Activated B cell treated with CpG ODN at 0.5 μM for 24 hours (primary cell): ENCODE measurements around the gene PDYN. TPM values are rescaled to one million over a fixed set of nuclear protein-coding genes. Genes with fewer than 3 reads are reported as not detected.

Experiments
- ATAC-seq: fragments of 200-7000 bp; cut with Tn5 transposase; one replicate; pipeline ENCODE4 v1.10.0; 2021; ENCODE audit warnings: low read depth, mild to moderate bottlenecking, moderate library complexity
- CTCF ChIA-PET: fragments of 350-600 bp; sonication (Branson Sonifier 250); formaldehyde crosslinking; loops from one replicate; lab custom pipeline; 2021; ENCODE audit warnings: antibody characterized with exemption; lab: Charles Lee
- POLR2A ChIA-PET: fragments of 350-600 bp; sonication (Branson Sonifier 250); formaldehyde crosslinking; loops from one replicate; lab custom pipeline; 2021; ENCODE audit warnings: antibody characterized with exemption; lab: Charles Lee
- DNase-seq: peaks from one replicate; pipeline ENCODE4 v3.0.0; 2022
- H3K27ac Mint-ChIP-seq: one replicate; pipeline ENCODE4 v1.8.0; 2020; ENCODE audit warnings: mixed read lengths
- H3K27me3 Mint-ChIP-seq: one replicate; pipeline ENCODE4 v1.8.0; 2021; ENCODE audit warnings: mixed read lengths
- H3K36me3 Mint-ChIP-seq: one replicate; pipeline ENCODE4 v1.8.0; 2021; ENCODE audit warnings: low read depth, mixed read lengths
- H3K4me1 Mint-ChIP-seq: one replicate; pipeline ENCODE4 v1.8.0; 2021; ENCODE audit warnings: mixed read lengths
- H3K4me3 Mint-ChIP-seq: one replicate; pipeline ENCODE4 v1.8.0; 2020; ENCODE audit warnings: mild to moderate bottlenecking, mixed read lengths
- H3K9me3 Mint-ChIP-seq: one replicate; pipeline ENCODE4 v1.8.0; 2020; ENCODE audit warnings: mixed read lengths
- intact Hi-C: fragments of 100-400 bp; cut with micrococcal nuclease; formaldehyde crosslinking; loops from one replicate; pipeline ENCODE4 v1.15.1; 2024
- total RNA-seq: library from RNA; stranded (reverse); gene quantifications from 2 replicates; pipeline ENCODE4 v1.2.3, GENCODE V29; 2022
- TF ChIP-seq, protein P1 (sequence below): fragments of 200-600 bp; IDR thresholded peaks from one replicate; pipeline ENCODE4 v1.8.0; 2022; ENCODE audit warnings: antibody characterized with exemption, mild to moderate bottlenecking

PDYN gene
- total RNA-seq, 1 donor from 2014 or later, result not detected

DNA sequence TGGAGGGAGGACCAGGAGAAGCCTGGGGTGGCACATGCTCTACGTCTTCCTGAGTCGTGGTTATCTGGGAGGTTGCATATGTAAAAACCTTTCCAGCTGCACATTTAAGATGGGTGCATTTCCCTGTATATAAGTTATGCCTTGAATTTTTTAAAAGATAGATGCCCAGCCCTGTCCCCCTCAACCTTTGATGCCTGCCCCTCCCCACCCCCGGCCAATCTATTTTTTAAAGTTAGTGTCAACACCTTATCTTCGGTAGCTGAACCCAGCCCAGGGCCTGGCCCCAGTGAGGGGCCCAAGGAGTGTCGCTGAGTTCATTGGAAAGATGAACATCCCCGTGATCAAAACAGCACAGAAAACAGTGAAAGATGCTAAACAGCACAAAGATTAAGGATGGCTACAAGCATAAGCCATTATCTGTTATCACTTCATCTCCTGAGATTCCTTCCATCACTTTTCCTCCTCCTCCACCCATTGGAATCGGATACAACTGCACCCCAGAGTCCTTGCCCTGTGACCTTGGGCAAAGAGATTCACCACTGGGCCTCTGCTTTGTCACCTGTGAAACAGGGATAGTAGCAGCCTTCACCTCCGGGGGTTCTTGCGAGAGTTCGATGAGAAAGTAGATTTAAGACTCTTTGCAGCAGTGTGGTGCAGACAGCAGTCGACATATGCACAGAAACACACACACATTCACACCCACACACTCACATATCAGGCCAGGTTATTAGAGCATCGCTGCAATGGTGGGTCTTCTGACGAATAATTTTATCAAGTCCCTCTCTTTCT lies 51.2 kb downstream of the PDYN start:
- ChIA-PET POLR2A (no interaction called here), CTCF (no interaction called here)
- peaks cover 5% of the 10 kb centered on the region for H3K36me3 Mint-ChIP-seq
- H3K9me3 Mint-ChIP-seq, result no peaks in the 10 kb centered on the region
- DNase-seq (no peak), ATAC-seq (no peak)
- H3K27ac Mint-ChIP-seq, result no peak overlapping the region
- intact Hi-C loops, result no loop called here
- no peak overlapping the region for H3K4me3 Mint-ChIP-seq
- H3K27me3 Mint-ChIP-seq, result peaks cover 7% of the 10 kb centered on the region
- H3K4me1 Mint-ChIP-seq, result peaks cover 13% of the 10 kb centered on the region
- TF ChIP-seq, protein P1, sequence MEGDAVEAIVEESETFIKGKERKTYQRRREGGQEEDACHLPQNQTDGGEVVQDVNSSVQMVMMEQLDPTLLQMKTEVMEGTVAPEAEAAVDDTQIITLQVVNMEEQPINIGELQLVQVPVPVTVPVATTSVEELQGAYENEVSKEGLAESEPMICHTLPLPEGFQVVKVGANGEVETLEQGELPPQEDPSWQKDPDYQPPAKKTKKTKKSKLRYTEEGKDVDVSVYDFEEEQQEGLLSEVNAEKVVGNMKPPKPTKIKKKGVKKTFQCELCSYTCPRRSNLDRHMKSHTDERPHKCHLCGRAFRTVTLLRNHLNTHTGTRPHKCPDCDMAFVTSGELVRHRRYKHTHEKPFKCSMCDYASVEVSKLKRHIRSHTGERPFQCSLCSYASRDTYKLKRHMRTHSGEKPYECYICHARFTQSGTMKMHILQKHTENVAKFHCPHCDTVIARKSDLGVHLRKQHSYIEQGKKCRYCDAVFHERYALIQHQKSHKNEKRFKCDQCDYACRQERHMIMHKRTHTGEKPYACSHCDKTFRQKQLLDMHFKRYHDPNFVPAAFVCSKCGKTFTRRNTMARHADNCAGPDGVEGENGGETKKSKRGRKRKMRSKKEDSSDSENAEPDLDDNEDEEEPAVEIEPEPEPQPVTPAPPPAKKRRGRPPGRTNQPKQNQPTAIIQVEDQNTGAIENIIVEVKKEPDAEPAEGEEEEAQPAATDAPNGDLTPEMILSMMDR, result no peak

DNA sequence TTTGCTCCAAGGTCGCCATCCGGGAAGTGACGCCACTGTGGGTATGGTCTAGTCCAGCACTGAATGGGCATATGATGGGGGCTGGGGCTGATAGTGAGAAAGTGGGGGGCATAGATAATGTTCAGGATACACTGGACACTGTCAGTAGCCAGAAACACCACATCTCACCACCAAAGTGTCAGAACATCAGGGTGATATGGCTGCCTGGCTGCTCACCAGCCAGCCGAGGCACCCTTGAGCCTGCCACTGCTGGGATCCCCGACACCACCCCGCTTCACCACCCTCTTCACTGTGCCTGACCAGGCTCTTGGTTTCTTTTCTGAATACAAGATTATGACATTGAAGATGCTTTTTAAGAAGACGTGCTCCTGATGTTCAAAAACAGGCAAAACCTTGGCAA lies 51.8 kb downstream of the PDYN start:
- Mint-ChIP-seq H3K27ac (no peak overlapping the region), H3K4me3 (no peak overlapping the region), H3K27me3 (peaks cover 6% of the 10 kb centered on the region), H3K36me3 (peaks cover 7% of the 10 kb centered on the region), H3K9me3 (no peaks in the 10 kb centered on the region), H3K4me1 (peaks cover 9% of the 10 kb centered on the region)
- no peak for DNase-seq
- CTCF ChIA-PET, result no interaction called here
- POLR2A ChIA-PET, result no interaction called here
- TF ChIP-seq, protein P1, result no peak
- ATAC-seq, result no peak
- intact Hi-C loops, result no loop called here

DNA sequence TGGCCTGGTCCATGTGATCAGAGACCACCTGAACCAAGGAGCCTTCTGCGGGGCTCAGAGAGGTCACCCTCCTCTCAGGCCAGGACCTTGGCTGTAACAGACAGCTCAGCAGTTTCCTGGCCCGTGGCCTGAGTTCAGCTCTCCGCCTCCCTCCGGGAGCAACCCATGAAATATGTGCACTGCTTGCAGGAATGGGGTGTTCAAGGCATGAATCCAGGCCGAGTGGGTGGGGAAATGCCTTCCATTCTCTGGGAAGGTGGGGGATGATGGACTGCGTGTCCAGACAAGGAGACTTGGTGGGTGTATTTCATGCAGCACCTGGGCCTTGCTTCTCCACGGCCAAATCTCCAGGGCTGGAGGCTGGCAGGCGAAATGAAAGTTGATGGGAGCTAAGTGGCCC lies 52.6 kb downstream of the PDYN start:
- ATAC-seq, result no peak
- TF ChIP-seq, protein P1, result no peak
- CTCF ChIA-PET, result interaction anchor here (1.0 kb wide), 1 partner anchor 139 kb away, joined by 3 read pairs; no protein-coding TSS in a partner anchor
- Mint-ChIP-seq H3K4me3 (no peak overlapping the region), H3K27ac (no peak overlapping the region), H3K4me1 (peaks cover 1% of the 10 kb centered on the region), H3K36me3 (peaks cover 11% of the 10 kb centered on the region), H3K9me3 (no peaks in the 10 kb centered on the region), H3K27me3 (peaks cover 6% of the 10 kb centered on the region)
- no peak for DNase-seq
- intact Hi-C loops, result no loop called here
- POLR2A ChIA-PET, result no interaction called here

DNA sequence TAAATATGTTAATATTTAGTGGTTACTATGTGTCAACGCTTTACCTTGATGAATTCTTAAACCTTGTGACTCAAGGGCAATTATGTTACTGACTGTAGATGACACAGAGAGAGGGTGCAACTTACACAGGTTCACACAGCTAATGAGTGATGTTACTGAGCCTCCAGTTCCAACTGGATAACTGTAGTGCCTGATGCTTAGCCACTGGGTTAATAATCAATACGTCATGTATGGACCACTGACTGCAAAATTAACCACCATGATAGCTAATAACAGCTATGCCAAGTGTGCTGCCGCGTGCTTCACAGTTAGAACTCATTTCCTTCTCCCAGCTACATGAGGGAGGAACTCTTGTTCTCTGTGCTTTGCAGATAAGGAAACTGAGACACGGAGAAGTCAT lies 53.3 kb downstream of the PDYN start:
- TF ChIP-seq, protein P1, result no peak
- Mint-ChIP-seq H3K27ac (no peak overlapping the region), H3K9me3 (no peaks in the 10 kb centered on the region), H3K27me3 (peaks cover 6% of the 10 kb centered on the region), H3K4me1 (no peaks in the 10 kb centered on the region), H3K4me3 (no peak overlapping the region), H3K36me3 (peaks cover 12% of the 10 kb centered on the region)
- ATAC-seq (no peak), DNase-seq (no peak)
- ChIA-PET POLR2A (no interaction called here), CTCF (interaction anchor here (1.0 kb wide), 1 partner anchor 138 kb away, joined by 3 read pairs; no protein-coding TSS in a partner anchor)
- intact Hi-C loops, result no loop called here

DNA sequence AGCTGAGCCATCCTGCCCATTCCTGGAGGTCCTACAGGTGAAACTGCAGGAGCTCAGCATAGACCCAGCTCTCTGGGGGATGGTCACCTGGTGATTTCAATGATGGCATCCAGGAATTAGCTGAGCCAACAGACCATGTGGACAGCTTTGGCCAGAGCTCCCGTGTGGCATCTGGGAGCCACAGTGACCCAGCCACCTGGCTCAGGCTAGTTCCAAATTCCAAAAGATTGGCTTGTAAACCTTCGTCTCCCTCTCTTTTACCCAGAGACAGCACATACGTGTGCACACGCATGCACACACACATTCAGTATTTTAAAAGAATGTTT lies 54.6 kb downstream of the PDYN start:
- ChIA-PET POLR2A (no interaction called here), CTCF (no interaction called here)
- intact Hi-C loops, result no loop called here
- peaks cover 3% of the 10 kb centered on the region for H3K27me3 Mint-ChIP-seq
- TF ChIP-seq, protein P1, result no peak
- no peaks in the 10 kb centered on the region for H3K9me3 Mint-ChIP-seq
- peaks cover 21% of the 10 kb centered on the region for H3K36me3 Mint-ChIP-seq
- no peak overlapping the region for H3K4me3 Mint-ChIP-seq
- H3K4me1 Mint-ChIP-seq, result no peaks in the 10 kb centered on the region
- ATAC-seq, result no peak
- DNase-seq, result no peak
- no peak overlapping the region for H3K27ac Mint-ChIP-seq
